ENCODE measurements around the gene SLC22A14. TPM values are rescaled to one million over a fixed set of nuclear protein-coding genes. Genes with fewer than 3 reads are reported as not detected.

Gene SLC22A14
- total RNA-seq, 1 experiment from 2014 or later = not detected

DNA sequence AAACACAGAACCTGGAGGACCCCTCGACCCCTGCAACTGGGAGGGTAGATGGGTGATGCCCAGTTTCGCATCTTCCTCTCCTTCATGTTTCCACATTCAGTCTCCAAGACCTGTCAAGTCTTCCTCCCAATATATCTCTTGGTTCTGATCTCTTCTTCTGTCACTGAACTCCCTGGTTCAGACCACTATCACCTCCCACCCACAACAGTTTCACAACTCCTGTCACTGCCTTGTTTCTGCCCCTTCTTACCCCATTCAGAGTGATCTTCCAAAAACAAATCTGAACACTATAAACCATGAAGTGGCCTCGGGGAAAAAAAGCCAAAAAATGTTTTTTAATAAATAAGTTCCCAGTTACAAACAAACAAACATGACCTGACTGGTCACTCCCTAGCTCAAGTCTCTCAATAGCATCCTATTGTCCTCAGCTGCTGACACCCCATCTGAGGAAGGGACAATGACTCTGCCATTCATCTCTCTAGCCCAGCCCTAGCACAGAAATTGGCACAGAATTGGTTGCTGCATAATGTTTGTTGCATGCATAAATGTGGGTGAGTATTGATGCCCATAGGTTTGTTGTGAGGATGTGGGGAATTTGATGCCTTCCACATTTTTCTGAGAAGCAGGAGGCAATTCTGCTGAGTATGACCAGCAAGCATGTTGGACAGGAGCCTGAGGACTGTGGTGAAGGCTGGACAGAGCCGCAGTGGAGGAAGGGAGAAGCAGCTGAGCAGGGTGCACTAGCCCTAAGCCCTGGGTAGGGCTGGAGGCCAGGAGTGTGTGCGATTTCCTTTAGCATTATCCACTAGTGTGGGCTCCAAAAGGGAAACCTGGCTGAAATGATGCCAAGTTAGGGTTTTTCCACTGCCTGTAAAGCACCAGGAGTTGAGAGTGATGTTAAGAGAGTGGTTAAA lies 52.3 kb downstream of the SLC22A14 start:
- 0 out of 4 replicates have a peak, but pooled peaks cover 0 to 4% of the 10 kb centered on the region in 2 experiments for H3K4me1 Mint-ChIP-seq
- Histone ChIP-seq H2BK12ac (ENCODE audit: insufficient read length, low read depth, low read length) (no peak overlapping the region), H3K79me2 (ENCODE audit: insufficient read depth, low read length) (no peaks in the 10 kb centered on the region), H2AK5ac (ENCODE audit: insufficient read length, low read length) (no peak overlapping the region), H2BK120ac (ENCODE audit: low read depth, low read length, poor library complexity, severe bottlenecking) (no peak overlapping the region), H3K18ac (ENCODE audit: insufficient read length, low read depth, low read length) (no peak overlapping the region), H3K23me2 (ENCODE audit: insufficient read length, low read depth, low read length, poor library complexity, severe bottlenecking) (no peaks in the 10 kb centered on the region), H2BK5ac (ENCODE audit: insufficient read length, low read length) (no peak overlapping the region), H3K27ac (ENCODE audit: insufficient read length, low read depth, low read length) (no peak overlapping the region), H3K4ac (ENCODE audit: low read depth, low read length) (no peak overlapping the region), H3K27me3 (ENCODE audit: insufficient read depth, low read length) (no peaks in the 10 kb centered on the region), H3T11ph (ENCODE audit: low read length) (no peak overlapping the region), H3K79me1 (ENCODE audit: insufficient read depth, low read depth, low read length, poor library complexity, severe bottlenecking) (no peaks in the 10 kb centered on the region), H2BK15ac (ENCODE audit: low read depth, low read length) (no peak overlapping the region), H4K5ac (ENCODE audit: insufficient read length, low read depth, low read length) (no peak overlapping the region), H4K8ac (replicated peaks; ENCODE audit: insufficient read length, low read depth, low read length) (no peak overlapping the region), H4K20me1 (ENCODE audit: control insufficient read depth, insufficient read depth, insufficient read length) (no peaks in the 10 kb centered on the region), H4K91ac (ENCODE audit: insufficient read length, low read depth, low read length) (no peak overlapping the region), H3K9me3 (ENCODE audit: control insufficient read depth, low read depth, low read length) (no peaks in the 10 kb centered on the region), H3K14ac (ENCODE audit: insufficient read depth, low read length) (no peak overlapping the region), H3K4me1 (ENCODE audit: insufficient read depth, low read length) (no peaks in the 10 kb centered on the region), H3K4me2 (ENCODE audit: insufficient read depth, insufficient read length, low read length) (no peak overlapping the region), H2AFZ (ENCODE audit: low read length) (no peak overlapping the region), H3K23ac (ENCODE audit: insufficient read length, low read depth, low read length) (no peak overlapping the region), H3K56ac (ENCODE audit: insufficient read length, low read depth, low read length) (no peak overlapping the region), H2BK20ac (ENCODE audit: low read depth, low read length, poor library complexity, severe bottlenecking) (no peak overlapping the region), H3K9ac (ENCODE audit: extremely low read depth, insufficient read length, low read length) (no peak overlapping the region)
- H3K27me3 Mint-ChIP-seq (ENCODE audit: low read depth) = peaks cover 4% of the 10 kb centered on the region
- no peak for DNase-seq
- no peaks in the 10 kb centered on the region for H3K9me3 Mint-ChIP-seq
- H3K36me3 Mint-ChIP-seq (ENCODE audit: insufficient read depth in 1 of 3, low read depth in 3 of 3) = no peaks in the 10 kb centered on the region
- no peak overlapping the region for H3K27ac Mint-ChIP-seq
- no peak overlapping the region for H3K4me3 Mint-ChIP-seq
- no CpG with 5 or more reads among the region's 5 CpGs for WGBS (ENCODE audit: extremely low coverage, insufficient read length, low lambda C conversion rate)
- TF ChIP-seq, protein P1, sequence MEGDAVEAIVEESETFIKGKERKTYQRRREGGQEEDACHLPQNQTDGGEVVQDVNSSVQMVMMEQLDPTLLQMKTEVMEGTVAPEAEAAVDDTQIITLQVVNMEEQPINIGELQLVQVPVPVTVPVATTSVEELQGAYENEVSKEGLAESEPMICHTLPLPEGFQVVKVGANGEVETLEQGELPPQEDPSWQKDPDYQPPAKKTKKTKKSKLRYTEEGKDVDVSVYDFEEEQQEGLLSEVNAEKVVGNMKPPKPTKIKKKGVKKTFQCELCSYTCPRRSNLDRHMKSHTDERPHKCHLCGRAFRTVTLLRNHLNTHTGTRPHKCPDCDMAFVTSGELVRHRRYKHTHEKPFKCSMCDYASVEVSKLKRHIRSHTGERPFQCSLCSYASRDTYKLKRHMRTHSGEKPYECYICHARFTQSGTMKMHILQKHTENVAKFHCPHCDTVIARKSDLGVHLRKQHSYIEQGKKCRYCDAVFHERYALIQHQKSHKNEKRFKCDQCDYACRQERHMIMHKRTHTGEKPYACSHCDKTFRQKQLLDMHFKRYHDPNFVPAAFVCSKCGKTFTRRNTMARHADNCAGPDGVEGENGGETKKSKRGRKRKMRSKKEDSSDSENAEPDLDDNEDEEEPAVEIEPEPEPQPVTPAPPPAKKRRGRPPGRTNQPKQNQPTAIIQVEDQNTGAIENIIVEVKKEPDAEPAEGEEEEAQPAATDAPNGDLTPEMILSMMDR (conservative IDR thresholded peaks at IDR 0.05) = no peak

Measured in H9 (cell line).